HG03469 (cell line): ENCODE data around the gene PPP1R3D.
"Not testable (repeated sequence)": the region's sequence is repeated elsewhere in the genome, so short reads cannot be mapped to it uniquely, and the experiment has no call there.

ENCODE experiments used
- ATAC-seq: cut with Tn5 transposase; IDR thresholded peaks from one replicate; pipeline ENCODE4 v1.9.1; 2021; ENCODE audit warnings: mild to moderate bottlenecking, moderate library complexity, moderate number of reproducible peaks; ENCODE audit not compliant: unreplicated experiment

Gene PPP1R3D, protein sequence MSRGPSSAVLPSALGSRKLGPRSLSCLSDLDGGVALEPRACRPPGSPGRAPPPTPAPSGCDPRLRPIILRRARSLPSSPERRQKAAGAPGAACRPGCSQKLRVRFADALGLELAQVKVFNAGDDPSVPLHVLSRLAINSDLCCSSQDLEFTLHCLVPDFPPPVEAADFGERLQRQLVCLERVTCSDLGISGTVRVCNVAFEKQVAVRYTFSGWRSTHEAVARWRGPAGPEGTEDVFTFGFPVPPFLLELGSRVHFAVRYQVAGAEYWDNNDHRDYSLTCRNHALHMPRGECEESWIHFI

DNA sequence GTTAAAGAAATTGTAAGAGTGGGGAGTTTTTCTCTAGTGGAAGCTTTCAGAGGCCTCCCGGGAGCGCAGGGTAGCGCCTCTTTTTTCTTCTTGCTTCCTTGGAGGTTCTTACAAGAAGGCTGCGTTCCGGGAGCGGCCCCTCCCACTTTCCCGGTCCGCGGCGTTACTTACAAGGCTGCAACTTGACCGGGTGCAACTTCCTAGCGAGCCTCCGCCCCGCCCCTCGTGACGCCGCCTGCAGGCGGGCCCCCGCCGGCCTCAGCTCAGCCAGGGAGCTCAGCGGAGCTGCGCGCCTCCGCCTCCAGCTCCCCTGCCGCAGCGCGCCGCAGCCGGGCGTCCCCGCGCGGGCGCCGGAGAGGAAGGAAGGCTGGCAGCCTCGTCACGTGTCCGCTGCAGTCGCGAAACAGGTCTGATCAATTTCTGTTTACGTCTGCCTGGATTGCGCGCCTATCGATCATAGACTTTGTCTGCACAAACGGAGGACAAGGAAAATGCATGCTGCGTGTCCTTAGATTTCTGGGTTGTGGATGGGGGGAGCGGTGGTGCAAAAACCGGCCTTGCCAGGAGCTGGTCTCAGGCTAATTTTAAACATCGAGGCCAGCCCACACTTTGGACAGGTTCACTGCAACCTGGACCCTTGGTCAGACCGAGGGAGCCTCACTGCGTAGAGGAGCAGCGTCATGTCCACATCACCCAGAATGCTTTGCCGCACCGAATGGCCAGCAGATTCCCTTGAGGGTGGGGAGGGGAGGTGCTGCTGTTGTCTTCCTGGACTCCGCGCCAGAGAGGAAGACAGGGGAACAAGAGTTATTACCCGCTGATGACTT lies at the start of gene PPP1R3D, which contains the start of gene FAM217B:
TSS of gene PPP1R3D (minus strand) at position 177 of the 827 bp plus-strand sequence. CDS start 374 bp downstream, outside the sequence.
TSS of gene FAM217B (plus strand) at position 261 of the 827 bp plus-strand sequence. CDS start 3,555 bp downstream, outside the sequence.
- ATAC-seq: peak; percentile 87

DNA sequence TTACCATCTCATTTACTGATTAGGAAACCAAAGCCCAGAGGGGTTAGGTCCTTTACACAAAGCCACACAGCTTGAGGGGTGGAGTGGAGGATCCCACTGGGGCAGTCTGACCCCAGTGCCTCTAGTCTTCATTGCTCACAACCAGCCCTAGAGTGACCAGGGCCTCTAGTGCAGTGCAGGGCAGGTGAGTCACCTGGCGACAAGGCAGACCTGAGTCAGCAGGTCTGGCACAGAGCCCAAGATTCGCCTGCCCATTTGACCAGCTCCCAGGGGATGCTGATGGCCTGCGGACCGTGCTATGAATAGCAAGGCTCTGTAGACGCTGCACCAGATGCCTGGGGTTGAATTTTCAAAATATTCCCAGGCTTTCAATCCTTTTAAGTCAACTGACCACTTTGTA lies 48.0 kb upstream of the PPP1R3D start:
- no peak for ATAC-seq

DNA sequence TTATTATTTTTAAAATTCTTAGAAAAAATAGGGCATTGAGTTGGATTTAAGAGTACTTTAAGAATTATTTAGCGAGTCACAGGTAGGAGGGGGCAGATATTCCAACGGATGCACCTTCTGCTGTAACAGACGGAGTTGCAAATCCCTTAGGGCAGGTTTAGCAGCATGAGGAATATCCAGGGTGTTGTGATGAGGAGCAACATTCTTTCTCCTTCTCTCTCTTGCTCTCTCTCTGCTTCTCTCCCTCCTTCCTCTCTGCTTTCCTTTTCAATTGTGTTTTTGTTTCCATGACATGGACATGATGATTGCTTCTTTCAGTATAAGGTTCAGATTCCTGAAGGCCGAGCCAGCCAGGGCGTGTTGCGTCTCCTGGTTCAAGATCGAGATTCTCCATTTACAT lies 47.0 kb upstream of the PPP1R3D start:
- ATAC-seq: no peak

DNA sequence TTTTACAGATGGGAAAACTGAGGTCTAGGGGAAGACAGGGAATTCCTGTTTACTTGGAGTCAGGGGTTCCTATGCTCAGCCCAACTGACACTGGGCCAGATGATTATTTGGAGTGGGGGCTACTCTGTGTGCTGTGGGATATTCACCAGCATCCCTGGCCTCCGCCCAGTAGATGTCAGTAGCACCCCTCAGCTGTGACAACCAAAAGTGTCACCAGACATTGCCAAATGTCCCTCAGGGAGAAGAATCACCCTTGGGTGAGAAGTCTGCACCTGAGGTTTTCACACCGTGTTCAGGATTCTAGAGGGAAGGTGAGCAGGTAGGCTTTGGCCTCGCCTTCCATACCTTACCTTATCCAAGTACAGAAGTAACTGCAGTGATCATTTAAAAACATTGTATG lies 45.8 kb upstream of the PPP1R3D start:
- ATAC-seq: no peak

DNA sequence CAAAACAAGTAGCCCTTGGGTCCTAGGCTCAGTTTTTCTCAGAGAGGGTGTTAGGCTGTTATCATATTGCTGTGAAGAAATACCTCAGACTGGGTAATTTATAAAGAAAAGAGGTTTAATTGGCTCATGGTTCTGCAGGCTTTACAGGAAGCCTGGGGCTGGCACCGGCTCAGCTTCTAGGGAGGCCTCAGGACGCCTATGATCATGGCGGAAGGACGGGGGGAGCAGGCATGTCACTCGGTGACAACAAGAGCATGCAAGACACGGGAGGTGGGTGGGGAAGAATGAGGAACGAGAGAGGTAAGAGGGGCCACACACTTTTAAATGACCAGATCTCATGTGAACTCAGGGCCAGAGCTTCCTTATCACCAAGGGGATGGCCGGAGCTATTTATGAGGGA lies 45.1 kb upstream of the PPP1R3D start:
- no peak for ATAC-seq

DNA sequence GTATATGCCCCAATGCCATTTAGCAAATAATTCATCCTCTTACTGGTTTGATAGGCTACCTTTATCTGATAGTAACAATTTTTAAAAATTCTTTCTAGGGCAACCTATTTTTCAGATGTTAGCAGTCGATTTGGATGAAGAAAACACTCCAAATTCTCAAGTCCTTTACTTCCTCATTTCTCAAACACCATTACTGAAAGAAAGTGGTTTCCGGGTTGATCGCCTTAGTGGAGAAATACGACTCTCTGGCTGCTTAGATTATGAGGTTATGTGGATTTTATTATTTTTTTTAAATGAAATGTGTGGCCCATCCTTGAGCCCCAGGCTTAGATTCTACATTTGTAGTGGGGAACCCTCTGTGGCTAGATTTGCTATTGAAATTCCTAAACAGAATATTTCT lies 44.4 kb upstream of the PPP1R3D start:
- ATAC-seq: no peak

DNA sequence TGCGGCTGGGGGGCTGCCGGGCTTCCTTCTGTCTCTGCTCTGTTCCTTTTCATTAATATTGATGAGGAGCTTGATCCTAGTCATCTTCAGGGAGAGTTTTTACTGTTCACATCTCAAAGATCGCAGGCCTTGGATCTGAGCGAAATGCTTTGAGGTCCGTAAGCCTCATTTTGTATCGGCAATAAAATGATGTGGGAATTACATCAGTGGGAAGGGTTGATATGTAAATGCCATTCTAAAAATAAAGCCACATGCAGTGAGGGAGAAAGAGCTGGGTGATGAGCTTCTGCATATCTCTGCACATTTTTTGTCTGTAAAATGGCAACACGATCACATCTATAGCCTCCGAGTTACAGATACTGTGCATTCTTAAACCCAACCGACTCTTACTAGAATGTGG lies 43.0 kb upstream of the PPP1R3D start:
- no peak for ATAC-seq

DNA sequence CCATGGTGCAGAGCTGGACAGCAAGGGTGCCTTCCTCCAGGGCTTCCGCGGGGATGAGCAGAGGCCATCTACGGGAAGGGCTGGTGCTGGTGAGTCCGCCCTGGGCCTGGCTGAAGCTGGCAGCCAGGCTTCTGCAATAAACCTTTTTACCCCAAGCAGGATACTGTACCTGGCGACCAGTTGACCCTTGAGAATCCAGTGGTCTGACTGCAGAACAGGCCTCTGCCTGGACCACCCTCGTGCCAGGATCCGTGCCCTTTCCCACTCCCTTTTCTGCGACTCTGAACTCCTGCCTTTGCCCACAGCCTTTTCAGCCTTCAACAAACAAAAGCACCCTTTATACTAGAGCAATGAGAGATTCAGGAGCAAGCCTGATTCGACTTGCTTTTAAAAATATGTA lies 37.0 kb upstream of the PPP1R3D start:
- no peak for ATAC-seq

DNA sequence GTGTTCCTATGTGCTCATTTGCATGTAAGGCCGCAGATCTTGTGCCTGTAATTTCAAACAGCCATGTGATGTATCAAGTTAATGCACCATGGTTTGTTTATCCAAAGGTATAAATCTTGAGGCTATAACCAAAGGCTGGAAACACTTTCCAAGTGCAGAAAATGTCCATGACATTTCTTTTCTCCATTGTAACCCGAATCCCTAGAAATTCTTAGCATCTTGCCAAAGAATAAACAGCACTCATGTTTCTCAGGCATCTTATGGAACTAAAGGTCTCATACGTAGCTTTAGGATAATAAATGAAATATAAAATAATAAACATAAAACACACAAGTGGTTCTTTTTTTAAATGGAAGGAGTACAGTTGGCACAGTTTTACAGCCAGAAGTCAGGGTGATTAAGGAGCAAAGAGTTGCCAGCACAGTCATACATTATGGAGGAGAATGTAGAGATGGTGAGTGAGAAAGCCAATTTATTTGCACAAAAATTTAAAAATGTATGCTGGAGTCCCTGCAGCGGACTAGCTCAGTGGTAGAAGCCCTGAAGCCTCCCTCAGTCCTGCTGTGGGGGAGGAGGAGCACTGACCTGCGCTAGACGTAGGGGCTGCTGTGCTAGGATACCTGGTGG lies 36.2 kb upstream of the PPP1R3D start:
- no peak for ATAC-seq

DNA sequence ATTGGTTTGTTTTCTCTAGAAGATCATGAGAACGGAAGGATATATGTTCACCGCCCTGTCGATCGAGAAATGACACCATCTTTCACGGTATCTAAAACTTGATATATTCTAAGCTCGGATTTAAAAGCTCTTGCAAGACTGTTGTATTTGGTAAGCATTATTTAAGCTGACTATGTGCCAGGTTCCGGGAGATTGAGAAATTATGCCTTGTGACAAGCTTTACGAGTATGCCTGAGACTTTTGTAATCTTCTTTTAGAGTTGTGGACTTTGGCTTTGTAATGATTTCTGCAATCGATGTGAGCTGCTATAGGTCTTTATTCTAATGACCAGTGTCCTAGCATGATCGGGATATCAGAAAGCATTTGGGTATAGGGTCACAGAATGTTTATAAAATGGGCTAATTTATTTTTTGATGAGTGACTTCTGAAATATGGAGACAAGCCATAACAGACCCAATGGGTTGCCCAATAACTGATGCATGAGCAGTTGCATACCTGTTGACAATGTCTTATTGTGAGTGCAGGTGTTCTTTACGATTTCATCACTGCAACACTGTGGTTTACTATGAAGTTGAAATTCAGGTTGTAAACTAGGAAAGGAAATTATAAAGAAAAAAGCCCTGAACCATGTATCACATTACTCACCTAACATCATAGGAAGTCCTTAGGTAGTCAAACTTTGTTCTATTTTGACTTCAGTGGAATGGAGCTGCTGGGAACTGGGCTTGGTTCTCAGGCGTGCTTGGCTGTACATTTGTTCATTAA lies 32.1 kb upstream of the PPP1R3D start:
- no peak for ATAC-seq

DNA sequence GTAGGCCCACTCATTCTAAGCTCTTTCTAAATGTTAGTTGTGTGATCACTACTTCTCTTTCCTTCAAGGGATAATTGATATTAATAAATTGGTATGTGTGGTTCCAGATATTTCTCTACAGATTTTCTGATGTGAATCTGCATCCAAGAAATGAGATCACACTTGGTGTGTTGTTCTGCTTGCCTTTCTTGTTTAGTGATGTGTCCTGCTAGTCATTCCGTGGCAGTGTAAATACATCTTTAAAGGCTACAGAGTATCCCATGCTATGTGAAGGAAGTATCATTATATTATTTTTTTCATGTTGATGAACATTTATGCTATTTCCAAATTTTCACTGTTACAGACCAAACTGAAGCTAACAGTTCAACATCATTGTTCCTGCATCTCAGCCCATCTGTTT lies 31.3 kb upstream of the PPP1R3D start:
- ATAC-seq: no peak

DNA sequence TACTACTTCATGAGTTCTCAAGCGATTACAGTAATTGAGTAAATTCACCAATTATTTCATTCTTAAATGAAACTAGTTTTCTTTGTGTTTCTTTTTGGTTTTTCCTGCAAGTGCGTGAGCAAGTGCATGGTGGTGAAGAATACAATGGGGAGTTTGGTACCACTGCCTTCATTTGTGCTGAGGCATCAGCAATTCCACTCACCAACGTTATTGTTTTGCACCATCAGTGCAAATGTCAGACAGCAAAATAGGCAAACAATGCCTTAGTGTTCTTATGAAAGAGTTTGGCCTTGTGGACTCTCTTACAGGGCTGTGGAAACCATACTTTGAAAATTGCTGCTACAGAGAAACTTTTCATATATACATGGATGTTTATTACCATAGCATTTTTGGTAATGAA lies 26.3 kb upstream of the PPP1R3D start:
- ATAC-seq: no peak

DNA sequence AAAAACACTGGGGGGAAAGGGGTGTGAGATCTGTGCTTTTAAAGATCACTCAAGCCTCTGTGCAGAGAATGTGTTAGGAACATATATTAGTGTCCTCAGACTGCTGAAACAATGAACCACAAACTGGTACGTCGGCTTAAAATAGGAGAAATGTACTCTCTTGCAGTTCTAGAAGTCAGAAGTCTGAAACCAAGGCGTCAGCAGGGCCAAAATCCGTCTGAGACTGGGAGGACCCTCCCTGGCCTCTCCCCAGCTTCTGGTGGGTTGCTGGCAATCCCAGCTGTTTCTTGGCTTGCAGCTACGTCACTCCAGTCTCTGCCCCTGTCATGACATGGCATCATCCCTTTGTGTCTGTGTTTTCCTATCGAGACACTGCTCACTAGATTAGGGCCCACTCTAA lies 22.1 kb upstream of the PPP1R3D start:
- no peak for ATAC-seq

DNA sequence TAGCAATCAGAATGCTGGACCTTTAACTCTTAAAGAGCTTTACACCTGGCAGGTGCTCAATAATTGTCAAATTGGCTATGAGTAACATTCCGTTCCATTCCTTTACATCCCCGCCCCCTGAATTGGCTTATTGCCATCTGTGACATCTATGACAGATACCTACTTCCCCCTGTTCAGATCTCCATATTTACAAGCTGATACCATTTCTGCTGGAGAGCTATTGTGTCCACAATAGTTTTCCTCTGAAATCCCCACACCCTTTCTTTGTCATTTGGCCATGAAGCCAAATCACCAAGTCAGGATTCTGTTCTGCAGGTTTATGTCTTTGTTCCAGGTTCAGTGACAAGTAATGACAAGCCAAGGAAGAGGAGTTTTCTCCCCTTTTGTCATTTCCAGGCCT lies 21.3 kb upstream of the PPP1R3D start:
- no peak for ATAC-seq

DNA sequence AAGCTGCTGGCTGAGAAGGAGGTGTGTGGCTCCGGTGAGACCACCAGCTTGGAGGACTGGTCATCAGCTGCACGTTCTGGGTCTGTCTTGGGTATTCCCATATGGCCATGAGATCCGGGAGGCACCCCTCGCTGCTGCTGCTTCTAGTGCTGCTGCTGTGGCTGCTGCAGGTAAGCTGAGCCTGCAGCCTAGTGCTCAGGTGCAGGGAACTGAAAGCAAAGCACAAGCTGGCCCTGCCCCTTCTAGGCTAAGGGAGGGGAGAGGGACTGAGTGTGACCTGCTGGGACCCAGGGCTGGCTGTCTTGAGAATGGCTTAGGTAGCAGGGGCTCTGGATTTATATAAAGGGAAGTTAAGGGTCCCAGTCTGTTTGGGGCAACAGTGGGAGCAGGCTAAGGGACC lies 18.5 kb upstream of the PPP1R3D start:
- no peak for ATAC-seq

DNA sequence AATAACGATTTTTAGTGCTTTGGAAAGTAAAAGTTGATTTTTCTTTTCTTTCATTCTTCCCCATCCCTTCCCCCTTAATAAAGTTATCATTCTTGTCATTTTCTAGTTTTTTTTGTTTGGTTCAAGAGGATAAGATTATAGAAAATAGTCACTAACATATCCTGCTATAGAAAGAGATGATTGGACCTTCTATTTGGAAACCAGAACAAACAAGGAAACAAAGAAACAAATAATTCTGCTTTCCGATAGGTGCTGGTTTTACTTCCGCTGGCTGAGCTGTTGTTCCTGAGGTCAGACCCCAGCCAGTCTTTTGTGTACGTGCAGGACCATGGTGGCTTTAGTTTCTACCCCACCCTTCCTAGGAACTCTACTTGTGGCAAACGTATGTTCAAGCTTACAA lies 18.0 kb upstream of the PPP1R3D start, which contains the start of gene CDH26:
TSS of gene CDH26 (plus strand) at position 301 of the 400 bp plus-strand sequence. CDS start 304 bp downstream, outside the sequence.
- ATAC-seq: no peak

DNA sequence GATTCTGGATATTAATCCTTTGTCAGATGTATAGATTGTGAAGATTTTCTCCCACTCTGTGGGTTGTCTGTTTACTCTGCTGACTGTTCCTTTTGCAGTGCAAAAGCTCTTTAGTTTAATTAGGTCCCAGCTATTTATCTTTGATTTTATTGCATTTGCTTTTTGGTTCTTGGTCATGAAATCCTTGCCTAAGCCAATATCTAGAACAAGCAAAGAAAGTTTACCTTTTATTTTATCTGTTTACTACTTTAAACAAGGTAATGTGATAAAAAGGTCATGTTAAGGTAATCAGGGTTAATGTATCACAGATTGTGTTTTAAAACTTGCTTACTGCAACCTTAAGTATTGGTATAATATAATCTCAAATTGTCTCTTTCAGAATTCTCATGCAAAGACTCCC lies 17.5 kb upstream of the PPP1R3D start:
- not testable (repeated sequence) for ATAC-seq

DNA sequence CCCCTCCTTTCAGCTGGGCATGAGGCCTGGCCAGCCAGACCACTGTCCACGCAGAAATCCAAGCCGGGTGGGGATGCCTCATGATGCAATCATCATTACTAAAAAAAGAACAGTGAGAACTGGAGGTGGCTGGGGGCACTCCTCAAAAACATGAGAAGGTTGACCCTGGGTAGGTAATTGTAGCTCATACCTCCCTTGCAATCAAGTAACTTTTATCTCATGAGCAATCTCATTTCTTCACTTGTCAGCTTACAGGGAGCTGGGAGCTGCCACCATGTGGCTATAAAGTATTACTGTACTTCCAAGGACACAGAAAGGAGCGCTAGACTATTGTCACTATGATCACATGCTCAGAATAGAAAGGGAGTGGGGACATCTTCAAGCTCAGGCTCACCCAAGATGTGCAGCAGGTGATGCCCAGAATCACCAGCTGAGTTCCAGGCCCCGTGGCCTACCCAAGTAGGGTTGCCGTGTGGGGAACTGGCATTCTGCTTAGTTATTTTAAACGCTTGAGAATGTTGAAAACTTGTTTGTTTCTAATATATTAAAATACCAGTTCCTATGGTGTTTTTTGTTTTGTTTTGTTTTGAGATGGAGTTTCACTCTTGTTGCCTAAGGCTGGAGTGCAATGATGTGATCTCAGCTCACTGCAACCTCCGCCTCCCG lies 15.2 kb upstream of the PPP1R3D start:
- ATAC-seq: no peak

DNA sequence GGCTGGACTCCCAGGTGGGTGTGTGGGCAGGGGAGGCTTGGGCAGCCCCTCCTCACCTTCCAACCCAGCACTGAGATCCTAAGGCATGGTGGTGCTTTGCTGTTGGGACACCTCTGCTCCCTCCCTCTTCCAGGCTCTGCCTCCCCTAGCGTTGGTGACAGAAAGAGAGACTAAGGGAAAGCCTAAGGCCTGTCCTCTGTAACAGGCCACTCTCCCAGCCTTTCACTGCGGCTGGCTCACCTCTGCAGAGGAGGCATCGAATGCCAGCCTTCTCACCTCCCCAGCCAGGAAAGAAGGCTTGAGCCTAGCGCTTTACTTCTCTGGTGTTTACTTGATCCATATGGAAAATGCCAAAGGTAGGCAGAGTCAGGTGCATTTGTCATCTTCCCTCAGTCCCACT lies 14.6 kb upstream of the PPP1R3D start:
- ATAC-seq: no peak

DNA sequence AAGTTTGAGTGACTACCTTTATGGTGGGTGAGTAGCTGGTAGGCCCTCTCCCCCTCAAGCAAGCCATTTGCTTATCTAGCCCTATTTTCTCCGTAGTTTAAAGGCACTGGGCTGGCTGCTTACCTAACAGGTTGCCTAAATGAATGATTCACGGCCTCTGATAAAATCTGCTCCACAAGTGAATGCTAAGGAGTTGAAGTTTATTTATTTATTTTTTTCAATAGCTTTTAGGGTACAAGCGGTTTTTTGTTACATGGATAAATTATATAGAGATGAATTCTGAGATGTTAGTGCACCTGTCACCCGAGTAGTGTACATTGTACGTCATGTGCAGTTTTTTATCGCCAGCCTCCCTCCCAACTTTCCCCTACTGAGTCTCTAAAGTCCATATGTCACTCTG lies 9.8 kb upstream of the PPP1R3D start:
- no peak for ATAC-seq
